Daoy (cell line): ENCODE measurements around the gene PCP2. TPM values are rescaled to one million over a fixed set of nuclear protein-coding genes. Genes with fewer than 3 reads are reported as not detected.

Experiments
- DNase-seq: peaks from one replicate; pipeline ENCODE4 v3.0.0-alpha.2; 2015; ENCODE audit warnings: low read depth
- total RNA-seq: library from RNA; depleted of rRNA; stranded (reverse); fragments of >200 nt; shearing (Covaris generic); gene quantifications from 2 replicates; pipeline ENCODE4 v1.2.3, GENCODE V29; 2014; rRNA removed

PCP2 gene
- not detected in 2 replicates for total RNA-seq

DNA sequence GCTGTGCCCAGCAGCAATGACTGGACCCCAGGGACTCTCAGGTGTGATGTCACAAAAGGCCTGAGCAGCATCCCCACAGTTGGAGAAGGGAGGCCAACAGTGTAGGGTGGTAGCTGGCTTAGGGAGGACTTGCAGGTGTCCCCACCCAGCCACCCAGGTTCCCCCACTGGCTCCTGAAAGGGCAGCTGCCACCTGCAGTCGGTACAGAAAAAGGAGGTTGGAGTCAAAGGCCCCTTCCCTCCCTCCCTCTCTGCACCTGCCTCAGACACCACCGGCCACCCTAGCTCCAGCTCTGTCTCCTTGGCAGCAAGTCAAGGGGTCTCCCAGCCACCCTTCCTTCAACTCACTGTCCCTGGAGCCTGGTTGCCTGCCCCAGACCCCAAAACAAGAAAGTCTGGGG is at the start of gene PCP2:
Gene PCP2 (minus strand): TSS at position 22 of the 400 bp plus-strand sequence. CDS start 262 bp downstream, outside the sequence.
- DNase-seq: no peak

DNA sequence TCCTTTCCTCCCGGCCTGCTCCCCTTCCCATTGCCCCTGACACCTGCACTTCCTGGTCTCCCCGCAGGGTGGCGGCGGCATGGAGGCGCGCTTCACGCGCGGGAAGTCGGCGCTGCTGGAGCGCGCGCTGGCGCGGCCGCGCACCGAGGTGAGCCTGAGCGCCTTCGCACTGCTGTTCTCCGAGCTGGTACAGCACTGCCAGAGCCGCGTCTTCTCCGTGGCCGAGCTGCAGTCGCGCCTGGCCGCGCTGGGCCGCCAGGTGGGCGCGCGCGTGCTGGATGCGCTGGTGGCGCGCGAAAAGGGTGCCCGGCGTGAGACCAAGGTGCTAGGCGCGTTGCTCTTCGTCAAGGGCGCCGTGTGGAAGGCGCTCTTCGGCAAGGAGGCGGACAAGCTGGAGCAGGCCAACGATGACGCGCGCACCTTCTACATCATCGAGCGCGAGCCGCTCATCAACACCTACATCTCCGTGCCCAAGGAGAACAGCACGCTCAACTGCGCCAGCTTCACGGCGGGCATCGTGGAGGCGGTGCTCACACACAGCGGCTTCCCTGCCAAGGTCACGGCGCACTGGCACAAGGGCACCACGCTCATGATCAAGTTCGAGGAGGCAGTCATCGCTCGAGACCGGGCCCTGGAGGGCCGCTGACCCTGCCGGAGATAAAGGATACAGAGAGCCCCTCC is 48.8 kb upstream of the PCP2 start:
- no peak for DNase-seq

DNA sequence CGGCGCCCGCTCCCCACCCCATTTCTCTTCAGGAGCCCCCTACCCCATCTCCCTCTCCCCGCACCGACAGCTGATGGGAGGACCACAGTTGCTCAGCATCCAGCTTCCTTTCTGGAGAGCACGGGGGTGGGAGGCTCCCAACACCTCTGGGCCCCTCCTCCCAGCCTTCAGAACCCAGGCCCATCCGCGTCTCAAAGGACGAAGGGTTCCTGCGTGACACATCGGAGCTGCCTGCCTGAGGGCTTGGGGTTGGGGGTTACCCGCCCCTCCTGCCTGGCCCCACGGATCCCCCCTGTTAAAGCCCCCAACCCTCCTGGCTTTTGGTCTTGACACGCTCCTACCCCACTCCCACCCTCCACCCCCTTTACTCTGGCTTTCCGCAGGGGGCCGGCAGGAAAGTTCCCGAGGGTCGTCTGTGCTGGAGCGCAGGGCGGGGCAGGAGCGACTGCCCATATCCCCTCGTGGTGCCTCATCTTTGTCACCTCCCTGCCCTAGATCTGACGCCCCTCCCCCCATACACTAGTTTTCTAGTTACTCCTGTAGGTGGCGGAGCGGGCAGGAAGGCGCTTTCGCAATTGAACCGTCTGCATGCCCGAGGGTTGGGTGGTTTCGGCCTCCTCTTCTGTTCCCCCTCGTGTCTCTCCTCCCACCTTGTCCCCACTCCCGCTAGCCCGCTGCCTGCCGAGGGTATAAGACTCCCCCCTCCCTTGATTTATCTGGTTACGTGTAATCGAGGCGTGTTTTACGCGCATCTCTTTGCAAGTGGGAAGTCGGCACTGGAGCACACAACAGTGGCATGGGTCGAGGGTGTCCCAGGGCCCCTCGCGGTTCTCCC is 48.0 kb upstream of the PCP2 start:
- peak; percentile 56 for DNase-seq

DNA sequence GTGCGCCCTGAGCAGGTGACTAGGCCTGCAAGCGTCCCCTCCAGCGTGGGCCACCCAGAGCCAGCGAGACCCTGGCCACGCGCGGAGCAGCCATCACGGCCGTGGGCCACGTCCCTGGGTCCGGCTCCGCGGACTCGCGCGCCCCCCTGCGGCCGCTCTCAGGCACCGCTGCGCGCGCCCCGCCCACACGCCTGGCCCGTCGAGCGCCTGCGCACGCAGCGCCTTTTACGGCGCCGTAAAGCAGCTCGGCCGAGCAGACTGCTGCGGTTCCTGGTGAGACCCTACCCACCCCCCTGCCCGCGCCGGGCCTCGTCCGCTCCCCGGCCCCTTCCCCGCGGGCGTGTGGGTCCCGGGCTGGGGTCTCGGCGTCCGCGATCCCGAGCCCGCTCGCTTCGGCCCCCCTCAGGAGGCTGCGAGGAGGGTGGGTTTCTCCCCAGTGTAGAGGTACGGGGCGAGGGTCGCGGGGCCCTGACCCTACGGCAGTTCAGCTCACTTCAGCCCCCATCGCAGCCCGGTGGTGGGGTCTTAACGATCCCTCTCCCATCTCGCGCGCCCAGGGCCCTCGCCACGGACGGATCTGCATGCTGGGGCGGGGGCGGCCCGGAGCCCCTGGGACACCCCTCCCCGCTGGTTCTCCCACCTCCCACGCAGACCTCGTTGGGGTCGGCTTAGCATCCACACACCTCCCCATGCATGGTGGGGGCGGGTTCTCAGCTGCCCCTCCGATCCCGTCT is 47.3 kb upstream of the PCP2 start, which contains the start of gene TRAPPC5:
Gene TRAPPC5 (plus strand): TSS at position 228 of the 734 bp plus-strand sequence. CDS start 1,421 bp downstream, outside the sequence.
- DNase-seq: peak; percentile 87

DNA sequence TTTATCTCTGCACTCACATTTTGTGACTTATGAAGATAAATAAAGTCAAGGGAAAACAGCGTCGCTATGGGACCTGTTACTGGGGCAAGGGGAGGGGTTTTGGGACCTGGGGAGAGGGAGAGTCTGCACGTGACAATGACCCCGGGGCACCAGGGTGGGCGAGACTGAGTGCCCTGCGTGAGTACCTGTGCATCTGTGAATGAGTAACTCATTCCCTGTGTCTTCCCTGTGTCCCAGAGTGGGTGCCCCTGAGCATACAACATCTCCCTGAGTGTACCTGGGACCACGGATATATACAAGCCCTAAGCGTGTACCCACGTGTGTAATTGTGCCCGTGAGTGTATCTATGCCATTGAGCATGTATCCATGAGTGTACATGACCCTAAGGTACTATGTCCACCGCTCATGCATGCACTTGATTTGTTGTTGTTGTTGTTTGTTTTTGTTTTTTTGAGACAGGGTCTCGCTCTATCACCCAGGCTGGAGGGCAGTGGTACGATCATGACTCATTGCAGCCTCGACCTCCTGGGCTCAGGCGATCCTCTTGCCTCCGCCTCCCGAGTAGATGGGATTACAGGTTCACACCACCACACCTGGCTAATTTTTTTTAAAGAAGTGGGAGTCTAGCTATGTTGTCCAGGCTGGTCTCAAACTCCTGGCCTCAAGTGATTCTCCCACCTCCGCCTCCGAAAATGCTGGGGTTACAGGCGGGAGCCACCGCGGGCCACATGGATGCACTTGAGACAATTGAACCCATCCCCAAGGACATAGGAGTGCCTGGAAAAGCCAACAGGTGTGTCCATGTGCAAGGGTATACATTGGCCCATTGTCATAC is 46.5 kb upstream of the PCP2 start:
- no peak for DNase-seq

DNA sequence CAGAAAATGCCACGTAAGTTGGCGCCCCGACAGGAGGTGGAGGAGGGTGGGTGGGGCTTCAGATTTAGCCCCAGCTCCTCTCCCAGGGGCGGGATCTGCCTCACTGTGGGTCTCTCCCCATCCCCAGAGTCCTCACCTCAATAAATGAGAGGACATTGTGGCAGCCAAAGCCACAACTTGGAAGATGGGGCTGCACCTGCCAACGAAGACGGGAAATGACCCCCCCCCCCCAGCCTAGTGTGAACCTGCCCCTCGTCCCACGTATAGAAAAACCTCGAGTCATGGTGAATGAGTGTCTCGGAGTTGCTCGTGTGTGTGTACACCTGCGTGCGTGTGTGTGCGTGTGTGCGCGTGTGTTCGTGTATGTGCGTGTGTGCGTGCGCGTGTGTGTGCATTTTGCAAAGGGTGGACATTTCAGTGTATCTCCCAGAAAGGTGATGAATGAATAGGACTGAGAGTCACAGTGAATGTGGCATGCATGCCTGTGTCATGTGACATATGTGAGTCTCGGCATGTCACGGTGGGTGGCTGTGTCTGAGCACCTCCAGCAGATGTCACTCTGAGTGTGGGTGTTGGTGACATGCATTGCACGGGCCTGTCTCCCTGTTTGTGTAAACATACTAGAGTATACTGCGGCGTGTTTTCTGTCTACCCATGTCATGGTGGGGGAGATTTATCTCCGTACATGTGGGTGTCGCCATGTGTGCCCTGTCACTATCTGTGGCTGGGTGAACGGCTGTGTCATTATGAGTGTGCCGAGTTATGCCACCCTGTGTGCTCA is 45.6 kb upstream of the PCP2 start:
- DNase-seq: no peak

DNA sequence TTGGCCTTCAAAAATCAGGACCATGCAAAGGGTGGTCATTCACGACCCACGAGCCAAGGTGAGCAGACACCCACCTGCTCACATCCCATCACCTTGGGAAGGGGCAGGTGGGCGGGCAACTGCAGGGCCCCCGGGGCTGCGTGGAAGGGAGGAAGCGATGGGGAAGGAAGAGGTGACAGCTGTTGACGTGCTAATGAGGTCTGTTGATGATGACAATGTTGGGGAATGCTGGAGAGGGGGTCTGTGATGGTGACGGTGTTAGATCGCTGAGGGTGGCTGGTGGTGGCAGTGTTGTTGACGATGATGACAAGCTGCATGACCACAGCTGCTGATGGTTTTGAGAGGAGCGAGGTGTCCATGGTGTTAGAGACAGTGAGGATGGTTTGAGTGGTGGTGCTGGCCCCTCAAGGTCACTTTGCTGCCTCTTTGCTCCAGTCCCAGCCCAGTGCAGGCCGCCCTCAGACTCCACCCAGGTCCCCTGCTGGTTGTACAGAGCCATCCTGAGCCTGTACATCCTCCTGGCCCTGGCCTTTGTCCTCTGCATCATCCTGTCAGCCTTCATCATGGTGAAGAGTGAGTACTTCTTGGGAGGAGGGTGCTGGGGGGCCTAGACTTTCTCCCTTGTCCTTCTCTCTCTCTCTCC is 44.3 kb upstream of the PCP2 start:
- DNase-seq: no peak

DNA sequence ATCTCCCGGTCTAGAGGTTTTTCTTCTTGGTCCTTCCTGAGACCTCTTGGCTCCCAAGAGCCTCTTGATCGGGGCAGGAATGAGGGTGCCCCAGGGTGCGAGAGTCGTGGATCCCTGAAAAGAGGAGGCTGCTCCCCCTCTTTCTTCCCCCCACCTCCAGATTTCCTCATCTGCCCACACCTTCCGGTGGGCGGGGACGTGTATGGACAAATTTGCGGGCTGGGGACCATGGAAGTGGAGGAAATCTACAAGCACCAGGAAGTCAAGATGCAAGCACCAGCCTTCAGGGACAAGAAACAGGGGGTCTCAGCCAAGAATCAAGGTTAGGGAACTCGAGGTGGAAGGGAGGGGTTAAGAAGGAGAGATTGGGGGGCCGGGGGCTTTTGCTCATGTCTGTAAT is 43.3 kb upstream of the PCP2 start, which contains the start of gene MCEMP1:
Gene MCEMP1 (plus strand): TSS at position 237 of the 400 bp plus-strand sequence. CDS start 31 bp downstream, at position 268.
- no peak for DNase-seq

DNA sequence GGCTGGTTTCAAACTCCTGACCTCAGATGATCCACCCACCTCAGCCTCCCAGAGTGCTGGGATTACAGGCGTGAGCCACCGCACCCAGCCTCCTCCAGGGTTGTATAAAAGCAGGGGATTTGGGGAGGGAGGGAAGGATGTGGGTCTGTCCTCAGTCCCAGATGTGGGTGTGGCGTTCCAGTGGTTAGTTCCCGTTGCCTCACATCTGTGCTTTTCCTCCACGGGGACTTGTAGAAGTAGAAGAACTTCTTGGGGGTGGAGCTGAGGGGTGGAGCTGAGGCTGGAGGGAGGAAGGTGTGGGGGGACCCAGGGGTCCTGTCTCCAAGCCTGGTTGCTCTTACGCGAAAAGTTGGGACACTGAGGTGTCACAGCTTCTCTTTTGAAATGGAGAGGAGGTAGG is 42.9 kb upstream of the PCP2 start:
- no peak for DNase-seq

DNA sequence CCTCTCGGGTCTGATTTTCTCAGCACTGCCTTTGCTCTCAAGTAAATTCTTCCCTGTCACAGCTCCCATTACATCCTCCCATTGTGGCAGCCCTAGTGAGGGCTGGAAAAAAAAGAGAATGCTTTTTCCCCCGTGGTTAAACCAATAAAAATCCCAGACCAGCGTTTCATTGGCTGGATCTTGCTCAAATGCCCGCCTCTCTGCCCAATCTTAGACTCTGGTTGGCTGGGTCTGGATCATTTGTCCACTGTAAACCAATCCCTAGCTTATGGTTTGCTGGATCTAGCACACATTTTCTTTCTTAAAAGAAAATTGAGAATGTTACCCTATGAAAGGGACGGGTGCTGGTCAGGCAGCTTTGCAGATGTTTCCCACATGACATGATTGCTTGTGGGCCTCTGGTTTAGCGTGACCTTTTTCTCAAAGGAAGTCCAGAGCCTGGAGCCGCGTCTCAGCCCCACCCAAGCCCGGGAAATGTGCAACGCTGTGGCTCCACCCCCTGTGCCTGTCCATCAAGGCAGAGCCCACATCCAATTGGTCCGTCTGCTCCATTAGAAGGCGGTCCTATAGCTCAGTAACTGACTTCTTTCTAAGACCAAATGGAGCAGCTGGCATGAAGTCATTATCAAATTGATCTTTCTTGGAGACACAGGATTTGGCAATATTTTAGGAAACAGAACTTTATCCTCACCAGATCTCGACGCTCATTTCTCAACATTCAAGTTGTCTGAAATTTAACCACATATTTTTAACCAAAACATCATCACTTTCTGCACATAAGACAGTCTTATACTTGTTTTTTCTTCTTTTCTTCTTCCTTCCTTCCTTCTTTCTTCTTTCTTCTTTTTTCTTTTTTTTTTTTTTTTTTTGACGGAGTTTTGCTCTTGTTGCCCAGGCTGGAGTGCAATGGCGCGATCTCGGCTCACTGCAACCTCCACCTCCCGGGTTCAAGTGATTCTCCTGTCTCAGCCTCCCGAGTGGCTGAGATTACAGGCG is 40.8 kb upstream of the PCP2 start:
- DNase-seq: peak; percentile 79

DNA sequence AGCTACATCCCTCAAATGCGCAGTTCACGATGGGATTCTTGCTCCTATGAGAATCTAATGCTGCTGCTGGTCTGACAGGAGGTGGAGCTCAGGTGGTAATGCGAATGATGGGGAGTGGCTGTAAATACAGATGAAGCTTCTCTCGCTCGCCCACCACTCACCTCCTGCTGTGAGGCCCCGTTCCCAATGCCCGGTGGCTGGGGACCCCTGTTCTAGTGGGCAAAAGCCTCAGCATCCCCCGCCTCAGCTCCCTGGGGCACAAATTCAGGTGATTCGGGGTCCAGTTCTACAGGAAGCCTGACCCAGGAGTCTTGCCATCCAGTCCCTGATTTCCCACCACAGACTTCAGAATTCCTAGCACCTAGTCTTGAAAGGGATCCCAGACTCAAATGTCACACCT is 39.0 kb upstream of the PCP2 start:
- DNase-seq: no peak

DNA sequence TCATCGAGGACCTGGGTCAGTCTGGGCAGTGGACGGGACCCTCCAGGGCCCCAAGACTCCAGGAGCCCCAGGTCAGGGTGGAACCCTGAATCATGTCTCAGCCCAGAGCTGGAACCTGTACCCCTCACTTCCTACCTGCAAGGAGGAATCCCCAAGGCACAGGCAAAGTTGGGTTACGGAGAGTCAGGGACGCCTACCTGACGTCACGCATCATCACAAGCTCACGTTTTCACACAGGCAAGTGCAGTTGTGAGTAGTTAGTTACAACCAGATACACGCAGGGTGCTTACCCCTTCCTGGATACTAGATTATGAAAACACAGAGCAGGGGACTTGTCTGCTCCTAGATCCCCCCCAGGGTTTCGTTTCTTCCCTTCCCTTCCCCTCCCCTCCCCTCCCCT is 37.3 kb upstream of the PCP2 start:
- DNase-seq: no peak

DNA sequence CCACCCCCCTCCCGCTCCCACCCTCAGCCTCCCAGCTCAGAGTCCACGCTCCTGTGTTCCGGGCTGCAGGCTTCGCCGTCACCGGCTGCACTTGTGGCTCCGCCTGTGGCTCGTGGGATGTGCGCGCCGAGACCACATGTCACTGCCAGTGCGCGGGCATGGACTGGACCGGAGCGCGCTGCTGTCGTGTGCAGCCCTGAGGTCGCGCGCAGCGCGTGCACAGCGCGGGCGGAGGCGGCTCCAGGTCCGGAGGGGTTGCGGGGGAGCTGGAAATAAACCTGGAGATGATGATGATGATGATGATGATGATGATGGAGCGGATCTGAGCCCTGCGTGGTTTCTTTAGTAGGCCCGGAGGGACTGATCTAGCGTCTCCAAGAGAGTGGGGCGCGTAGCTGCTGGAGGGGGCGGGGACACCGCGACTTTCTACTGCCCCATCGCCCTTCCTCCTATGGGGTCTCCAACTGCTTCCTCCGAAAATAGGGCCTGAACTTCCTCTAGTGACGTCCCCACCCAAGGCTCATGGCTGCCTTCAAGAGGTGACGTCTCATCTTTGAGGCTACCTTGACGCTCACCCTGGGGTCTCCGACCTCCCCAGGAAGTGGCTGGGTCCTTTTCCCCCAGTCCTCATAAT is 36.7 kb upstream of the PCP2 start:
- peak; percentile 42 for DNase-seq

DNA sequence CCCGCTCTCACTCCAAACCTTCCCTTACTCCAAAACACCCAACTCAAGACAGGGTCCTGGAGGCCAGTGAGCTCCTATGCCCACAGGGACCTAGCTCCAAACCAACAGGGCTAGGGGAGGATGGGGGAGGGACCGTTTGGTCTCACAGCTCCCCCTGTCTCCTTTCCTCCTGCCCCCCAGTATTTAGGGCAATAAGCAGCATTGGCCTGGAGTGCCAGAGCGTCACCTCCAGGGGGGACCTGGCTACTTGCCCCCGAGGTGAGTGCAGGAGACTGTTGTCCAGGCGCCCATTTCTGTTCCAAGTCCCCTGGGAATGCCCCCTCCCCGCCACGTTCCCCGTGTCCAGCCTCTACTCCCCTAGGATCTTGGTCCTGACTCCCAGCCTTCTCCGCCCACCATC is 36.1 kb upstream of the PCP2 start:
- no peak for DNase-seq

DNA sequence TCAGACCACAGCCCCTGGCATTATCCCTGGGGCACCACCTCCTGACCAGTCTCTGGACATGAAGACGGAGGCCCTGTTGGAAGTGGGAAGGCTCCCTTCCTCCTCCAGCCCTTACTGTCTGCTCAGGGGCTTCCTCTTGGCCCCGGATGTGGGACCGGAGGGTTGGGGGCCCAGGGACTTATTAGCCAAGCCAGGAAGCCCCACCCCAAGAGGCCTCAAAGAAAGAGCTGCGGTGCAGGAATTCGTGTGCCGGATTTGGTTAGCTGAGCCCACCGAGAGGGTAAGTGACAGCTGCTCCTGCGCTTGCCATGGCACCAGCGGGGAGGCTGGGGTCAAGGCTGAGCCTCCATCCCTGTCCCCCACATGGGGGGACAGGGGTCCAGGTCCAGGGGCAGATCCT is 35.3 kb upstream of the PCP2 start, which contains the start of gene RETN:
Gene RETN (plus strand): TSS at position 208 of the 400 bp plus-strand sequence. CDS start 278 bp downstream, outside the sequence.
- DNase-seq: no peak

DNA sequence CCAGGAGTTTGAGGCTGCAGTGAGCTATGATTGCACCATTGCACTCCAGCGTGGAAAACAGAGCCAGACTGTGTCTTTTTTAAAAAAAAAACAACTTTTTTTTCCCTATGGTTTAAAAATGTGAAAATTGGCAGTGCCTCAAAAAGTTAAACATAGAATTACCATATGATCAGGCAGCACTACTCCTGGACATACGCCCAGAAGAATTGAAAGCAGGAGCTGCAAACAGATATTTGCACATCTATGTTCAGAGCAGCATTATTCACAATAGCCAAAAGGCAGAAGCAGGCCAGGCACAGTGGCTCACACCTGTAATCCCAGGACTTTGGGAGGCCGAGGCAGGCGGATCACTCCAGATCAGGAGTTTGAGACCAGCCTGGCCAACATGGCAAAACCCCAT is 31.6 kb upstream of the PCP2 start:
- no peak for DNase-seq

DNA sequence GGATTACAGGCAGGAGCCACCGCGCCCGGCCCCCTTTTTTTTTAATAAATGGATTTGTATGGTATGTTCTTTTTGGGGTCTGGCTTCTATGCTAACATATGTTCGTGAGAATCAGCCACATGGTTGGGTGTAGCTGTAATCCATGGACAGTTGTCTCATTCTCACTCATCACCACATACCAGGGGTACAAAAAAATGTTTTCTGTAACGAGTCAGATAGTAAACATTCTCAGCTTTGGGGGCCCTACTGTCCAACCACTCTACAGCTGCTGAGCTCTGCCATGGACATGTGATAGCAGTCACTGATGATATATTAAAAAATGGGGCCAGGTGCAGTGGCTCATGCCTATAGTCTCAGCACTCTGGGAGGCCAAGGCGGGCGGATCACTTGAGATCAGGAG is 30.2 kb upstream of the PCP2 start:
- no peak for DNase-seq

DNA sequence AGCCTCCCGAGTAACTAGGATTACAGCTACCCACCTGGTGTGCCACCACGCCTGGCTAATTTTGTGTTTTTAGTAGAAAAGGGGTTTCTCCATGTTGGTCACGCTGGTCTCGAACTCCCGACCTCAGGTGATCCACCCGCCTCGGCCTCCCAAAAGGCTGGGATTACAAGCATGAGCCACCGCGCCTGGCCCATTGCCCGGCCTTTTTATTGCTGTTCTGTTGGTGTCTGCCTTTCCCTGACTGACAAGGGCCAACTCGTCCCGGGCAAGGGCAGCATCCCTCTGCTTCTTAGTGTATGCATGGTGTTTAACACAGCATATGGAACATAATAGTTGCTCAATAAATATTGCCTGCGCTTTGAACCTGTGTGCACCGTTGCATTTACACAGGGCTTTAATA is 29.1 kb upstream of the PCP2 start:
- peak; percentile 26 for DNase-seq
